Thyroid gland (tissue), 4 donors: ENCODE data around the gene MAMLD1. TPM values are rescaled to one million over a fixed set of nuclear protein-coding genes. Genes with fewer than 3 reads are reported as not detected.

Experiments used
- DNase-seq, 2 donors: peaks; one replicate each; pipeline ENCODE4 v3.0.0-alpha.2; 2019
- H3K27ac ChIP-seq, 3 donors: fragments of 200-600 bp; sonication (generic); 1 replicate in 2 of 3; 2 replicates in 1 of 3; pipeline ENCODE4 v1.5.1; 2016 to 2019; ENCODE audit warnings: mild to moderate bottlenecking in 1 of 3, moderate library complexity in 1 of 3
- H3K27me3 ChIP-seq: fragments of 200-600 bp; sonication (generic); one replicate; pipeline ENCODE4 v1.5.1; 2019
- H3K36me3 ChIP-seq, 2 donors: fragments of 200-600 bp; sonication (generic); one replicate each; pipeline ENCODE4 v1.5.1; 2016 to 2019
- H3K4me1 ChIP-seq, 2 donors: fragments of 200-600 bp; sonication (generic); one replicate each; pipeline ENCODE4 v1.5.1; 2017 to 2019
- H3K4me3 ChIP-seq, 3 donors: fragments of 200-600 bp; sonication (generic); replicated peaks in 1 of 3; 1 replicate in 2 of 3; 2 replicates in 1 of 3; pipeline ENCODE4 v1.5.1; 2016; ENCODE audit warnings: mild to moderate bottlenecking in 1 of 3
- H3K9me3 ChIP-seq: fragments of 200-600 bp; sonication (generic); one replicate; pipeline ENCODE4 v1.5.1; 2017
- CTCF ChIP-seq, 6 experiments: fragments of 200-600 bp in 3 of 6; fragments of 450-650 bp in 3 of 6; sonication (generic) in 3 of 6; IDR thresholded peaks; one replicate each; pipeline ENCODE4 v1.5.1; 2016 to 2019; ENCODE audit warnings: antibody characterized with exemption in 6 of 6, mild to moderate bottlenecking in 2 of 6, inconsistent platforms in 1 of 6, moderate library complexity in 1 of 6
- POLR2A ChIP-seq, 2 donors: fragments of 450-650 bp; IDR thresholded peaks; one replicate each; pipeline ENCODE4 v1.6.1; 2017; ENCODE audit warnings: antibody characterized with exemption in 2 of 2, mild to moderate bottlenecking in 2 of 2, moderate library complexity in 1 of 2
- WGBS, 2 donors: methylation state at CpG; one replicate each; pipeline ENCODE4 v1.1.5; 2017; 5-methylcytosine and 5-hydroxymethylcytosine counted together
- intact Hi-C: fragments of 100-400 bp; cut with DNase I; formaldehyde crosslinking; loops from one replicate; pipeline ENCODE4 v1.15.1; 2023
- total RNA-seq, 4 donors: library from RNA; depleted of rRNA; stranded (reverse); fragments of >200 nt; gene quantifications; one replicate each; pipeline ENCODE4 v1.2.3, GENCODE V29; 2016

Gene MAMLD1
- total RNA-seq, 4 donors from 2014 or later: 1.3 to 2.2 (median 1.8) TPM

- Histone ChIP-seq H3K4me1 (peaks cover 0 to 6% of the 10 kb centered on the region in 2 donors), H3K27me3 (no peaks in the 10 kb centered on the region), H3K9me3 (no peaks in the 10 kb centered on the region), H3K27ac (peak overlapping the region; percentile 17 to 50 (median 26)), H3K36me3 (no peaks in the 10 kb centered on the region), H3K4me3 (no peak overlapping the region)
- TF ChIP-seq POLR2A (IDR thresholded peaks at IDR 0.05) (no peak), CTCF (IDR thresholded peaks at IDR 0.05) (no peak)
- intact Hi-C loops: no loop called here
- WGBS, 2 donors: 43 to 67% methylated on average over 5 to 13 of the region's 15 CpGs
- peak; percentile 54 to 68 for DNase-seq
Measured at GRCh38 chrX:150465881-150466775, 103.0 kb downstream of the MAMLD1 start.

DNA sequence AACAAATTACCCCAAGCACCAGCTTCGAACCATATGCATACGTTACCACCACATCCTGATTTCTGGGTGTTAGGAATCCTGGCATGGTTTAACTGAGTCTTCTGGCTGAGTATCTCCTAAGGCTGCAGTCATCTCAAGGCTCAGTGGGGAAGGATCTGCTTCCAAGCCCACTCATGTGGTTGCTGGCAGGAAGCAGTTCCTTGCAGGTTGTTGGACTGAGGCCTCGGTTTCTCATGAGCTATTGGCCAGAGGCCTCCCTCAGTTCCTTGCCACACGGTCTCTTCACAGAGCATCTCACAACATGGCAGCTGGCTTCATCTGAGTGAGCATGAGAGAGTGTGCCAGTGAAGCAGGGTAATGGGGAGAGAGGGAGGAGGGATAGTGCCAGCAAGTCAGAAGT, 109.2 kb downstream of the MAMLD1 start:
- Histone ChIP-seq H3K27me3 (no peaks in the 10 kb centered on the region), H3K36me3 (no peaks in the 10 kb centered on the region), H3K9me3 (no peaks in the 10 kb centered on the region), H3K4me1 (no peaks in the 10 kb centered on the region), H3K27ac (no peak overlapping the region), H3K4me3 (no peak overlapping the region)
- DNase-seq: no peak
- intact Hi-C loops: no loop called here
- WGBS, 2 donors: 96 to 97% methylated on average over 3 to 4 of the region's 4 CpGs
- no peak for TF ChIP-seq CTCF (IDR thresholded peaks at IDR 0.05)
- TF ChIP-seq POLR2A (IDR thresholded peaks at IDR 0.05): no peak

DNA sequence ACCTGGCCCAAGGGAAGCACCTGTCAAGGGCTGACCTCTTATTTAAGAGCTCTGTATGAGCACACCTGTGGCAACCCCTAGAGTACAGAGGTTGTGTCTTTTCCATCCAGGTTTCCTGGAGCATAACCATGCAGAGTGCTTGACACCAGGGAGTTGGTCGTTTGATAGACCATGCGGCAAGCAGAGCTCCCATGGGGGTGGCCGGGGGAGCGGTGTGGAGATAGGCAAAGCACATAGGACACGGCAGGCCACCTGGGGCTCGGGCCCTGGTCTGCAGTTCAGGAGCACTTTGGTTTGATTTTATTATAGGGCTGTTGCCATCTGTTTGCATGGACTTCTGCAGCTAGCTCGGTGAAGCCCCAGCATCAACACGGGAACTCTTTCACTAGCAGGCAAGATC, 110.3 kb downstream of the MAMLD1 start:
- TF ChIP-seq POLR2A (IDR thresholded peaks at IDR 0.05) (no peak), CTCF (IDR thresholded peaks at IDR 0.05) (no peak)

GRCh38 chrX:150475461-150475860, 112.3 kb downstream of the MAMLD1 start:
- DNase-seq: no peak
- Histone ChIP-seq H3K27me3 (no peaks in the 10 kb centered on the region), H3K27ac (no peak overlapping the region), H3K9me3 (no peaks in the 10 kb centered on the region), H3K4me1 (no peaks in the 10 kb centered on the region), H3K4me3 (no peak overlapping the region), H3K36me3 (no peaks in the 10 kb centered on the region)
- 96% methylated on average over 2 of the region's 2 CpGs; no CpG with 5 or more reads in 1 of the 2 donors for WGBS, 2 donors
- intact Hi-C loops: no loop called here
- TF ChIP-seq POLR2A (IDR thresholded peaks at IDR 0.05): no peak
- TF ChIP-seq CTCF (IDR thresholded peaks at IDR 0.05): no peak

More for the DNA sequence above, 110.3 kb downstream of the MAMLD1 start:
- WGBS, 2 donors: 88 to 100% methylated on average over 2 to 8 of the region's 8 CpGs
- H3K9me3 ChIP-seq: no peaks in the 10 kb centered on the region
- DNase-seq: no peak
- H3K36me3 ChIP-seq: no peaks in the 10 kb centered on the region
- H3K4me1 ChIP-seq: no peaks in the 10 kb centered on the region
- no peaks in the 10 kb centered on the region for H3K27me3 ChIP-seq
- H3K4me3 ChIP-seq: no peak overlapping the region
- intact Hi-C loops: no loop called here
- H3K27ac ChIP-seq: no peak overlapping the region

DNA sequence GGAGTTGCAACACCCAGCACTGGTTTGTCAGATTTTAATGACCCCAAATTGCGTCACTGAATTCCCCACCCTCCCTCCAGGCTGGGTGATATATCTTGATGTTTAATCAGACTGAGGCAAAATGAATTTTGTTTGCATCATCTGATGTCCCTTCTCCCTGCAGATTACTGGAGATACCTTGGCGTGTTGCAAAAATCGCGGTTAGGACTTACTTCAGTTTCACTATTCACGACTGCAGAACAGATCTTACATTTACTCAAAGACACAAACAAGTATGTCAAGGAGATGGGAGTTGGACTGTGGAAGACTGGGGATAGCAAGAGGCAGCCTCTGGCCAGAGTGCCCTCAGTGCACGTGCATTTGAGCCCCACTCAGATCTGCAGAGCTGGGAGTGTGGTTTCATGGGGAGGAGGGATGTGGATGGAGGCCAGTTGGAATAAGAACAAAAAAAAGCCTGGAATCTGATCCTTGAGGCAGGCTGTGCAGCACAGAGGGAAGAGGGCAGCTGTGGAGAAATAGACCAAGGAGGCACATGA, 113.1 kb downstream of the MAMLD1 start:
- H3K9me3 ChIP-seq: no peaks in the 10 kb centered on the region
- TF ChIP-seq POLR2A (IDR thresholded peaks at IDR 0.05): no peak
- TF ChIP-seq CTCF (IDR thresholded peaks at IDR 0.05): no peak
- no peak overlapping the region for H3K4me3 ChIP-seq
- no peaks in the 10 kb centered on the region for H3K36me3 ChIP-seq
- H3K4me1 ChIP-seq: no peaks in the 10 kb centered on the region
- intact Hi-C loops: no loop called here
- no peak overlapping the region for H3K27ac ChIP-seq
- no peaks in the 10 kb centered on the region for H3K27me3 ChIP-seq
- DNase-seq: no peak
- 82% methylated on average over 6 of the region's 6 CpGs for WGBS, 2 donors
